GM23338 (cell line): ENCODE results near the gene HEBP1. TPM values are rescaled to one million over a fixed set of nuclear protein-coding genes. Genes with fewer than 3 reads are reported as not detected.

ENCODE experiments used
- ATAC-seq: fragments of 200-7000 bp; cut with Tn5 transposase; 3 replicates; pipeline ENCODE4 v1.9.1; 2020
- DNase-seq: peaks from one replicate; pipeline ENCODE4 v3.0.0-alpha.2; 2015; ENCODE audit warnings: low spot score
- H2AFZ ChIP-seq: fragments of 200-600 bp; sonication (generic); 2 replicates; pipeline ENCODE4 v1.8.0; 2016; ENCODE audit warnings: antibody characterized with exemption, mild to moderate bottlenecking, moderate library complexity
- H3F3A ChIP-seq: fragments of 200-600 bp; sonication (generic); replicated peaks from 2 replicates; pipeline ENCODE4 v1.8.0; 2017; ENCODE audit warnings: antibody characterized with exemption, mixed run types, low read depth
- H3K27ac ChIP-seq: fragments of 200-600 bp; sonication (generic); 2 replicates; pipeline ENCODE4 v1.6.1; 2016; ENCODE audit warnings: low read depth
- H3K27me3 ChIP-seq: fragments of 200-600 bp; sonication (generic); 2 replicates; pipeline ENCODE4 v1.8.0; 2016; ENCODE audit warnings: mild to moderate bottlenecking, mixed run types, moderate library complexity; ENCODE audit not compliant: insufficient read depth
- H3K36me3 ChIP-seq: fragments of 200-600 bp; sonication (generic); 2 replicates; pipeline ENCODE4 v1.8.0; 2016; ENCODE audit warnings: mild to moderate bottlenecking; ENCODE audit not compliant: insufficient read depth
- H3K4me1 ChIP-seq: fragments of 200-600 bp; sonication (generic); 2 replicates; pipeline ENCODE4 v1.8.0; 2016; ENCODE audit warnings: mild to moderate bottlenecking, moderate library complexity; ENCODE audit not compliant: insufficient read depth
- H3K4me2 ChIP-seq: fragments of 200-600 bp; sonication (generic); 2 replicates; pipeline ENCODE4 v1.7.1; 2017; ENCODE audit warnings: mixed run types
- H3K4me3 ChIP-seq: fragments of 200-600 bp; sonication (generic); 2 replicates; pipeline ENCODE4 v1.6.1; 2016; ENCODE audit warnings: mixed run types
- H3K79me2 ChIP-seq: fragments of 200-600 bp; sonication (generic); replicated peaks from 2 replicates; pipeline ENCODE4 v1.8.0; 2017; ENCODE audit warnings: mild to moderate bottlenecking; ENCODE audit not compliant: insufficient read depth
- H3K9me2 ChIP-seq: fragments of 200-600 bp; sonication (generic); 2 replicates; pipeline ENCODE4 v1.8.0; 2017; ENCODE audit not compliant: insufficient read depth
- H4K20me1 ChIP-seq: fragments of 200-600 bp; sonication (generic); replicated peaks from 2 replicates; pipeline ENCODE4 v1.8.0; 2017; ENCODE audit warnings: mild to moderate bottlenecking; ENCODE audit not compliant: insufficient read depth
- H3K27ac Mint-ChIP-seq: 2 replicates; pipeline ENCODE4 v1.8.0; 2020; ENCODE audit warnings: inconsistent platforms, mild to moderate bottlenecking, moderate library complexity, mixed read lengths
- H3K27me3 Mint-ChIP-seq: 3 replicates; pipeline ENCODE4 v1.8.0; 2022; ENCODE audit warnings: low read depth, mild to moderate bottlenecking, moderate library complexity, mixed read lengths, inconsistent platforms; ENCODE audit not compliant: insufficient read depth, poor library complexity
- H3K36me3 Mint-ChIP-seq: 3 replicates; pipeline ENCODE4 v1.8.0; 2021; ENCODE audit warnings: low read depth, mild to moderate bottlenecking, inconsistent platforms, moderate library complexity, mixed read lengths
- H3K4me1 Mint-ChIP-seq: 3 replicates; pipeline ENCODE4 v1.8.0; 2020; ENCODE audit warnings: mild to moderate bottlenecking, inconsistent platforms, mixed read lengths
- H3K4me3 Mint-ChIP-seq: 3 replicates; pipeline ENCODE4 v1.8.0; 2021; ENCODE audit warnings: moderate library complexity, mild to moderate bottlenecking, inconsistent platforms, mixed read lengths
- H3K9me3 Mint-ChIP-seq: 3 replicates; pipeline ENCODE4 v1.8.0; 2020; ENCODE audit warnings: moderate library complexity, mild to moderate bottlenecking, inconsistent platforms, mixed read lengths
- CREB1 ChIP-seq: fragments of 250-450 bp; sonication (Bioruptor Pico); IDR thresholded peaks from 2 replicates; pipeline ENCODE4 v1.5.0; 2020; ENCODE audit warnings: low read depth, mild to moderate bottlenecking, moderate library complexity
- CTCF ChIP-seq, 2 experiments: fragments of 200-600 bp in 1 of 2; sonication (generic) in 1 of 2; conservative IDR thresholded peaks; 2 replicates each; pipeline versions ENCODE4 v1.5.1 to v1.6.1; 2016 to 2017; ENCODE audit warnings: antibody characterized with exemption in 2 of 2, low read depth in 2 of 2, mild to moderate bottlenecking in 2 of 2, moderate library complexity in 1 of 2
- JUNB ChIP-seq: IDR thresholded peaks from one replicate; pipeline ENCODE4 v1.6.1; 2016; ENCODE audit warnings: antibody characterized with exemption; ENCODE audit not compliant: unreplicated experiment
- NANOG ChIP-seq: IDR thresholded peaks from 2 replicates; pipeline ENCODE4 v1.6.1; 2016; ENCODE audit warnings: antibody characterized with exemption, borderline replicate concordance
- POLR2AphosphoS5 ChIP-seq: IDR thresholded peaks from 2 replicates; pipeline ENCODE4 v1.6.1; 2016; ENCODE audit warnings: antibody characterized with exemption, low read depth
- ZNF331 ChIP-seq: fragments of 250-450 bp; sonication (Bioruptor Pico); IDR thresholded peaks from 2 replicates; pipeline ENCODE4 v1.5.0; 2020; ENCODE audit warnings: low read depth, mild to moderate bottlenecking, moderate library complexity
- ZNF462 ChIP-seq: fragments of 250-450 bp; sonication (Bioruptor Pico); IDR thresholded peaks from 2 replicates; pipeline ENCODE4 v1.5.0; 2020; ENCODE audit warnings: mild to moderate bottlenecking, moderate library complexity
- polyA plus RNA-seq: library from polyadenylated mRNA; unstranded; fragments of >200 nt; fragmentation: Nextera tagmentation; extraction: Ambion mirVana; gene quantifications from 2 replicates; pipeline ENCODE4 v1.2.1, GENCODE V29; 2016
- total RNA-seq: library from RNA; depleted of rRNA; stranded (reverse); fragments of >200 nt; shearing (Covaris generic); gene quantifications from 2 replicates; pipeline ENCODE4 v1.2.3, GENCODE V29; 2014

Gene HEBP1
- total and polyA plus RNA-seq, 2 experiments from 2014 or later, result 25.2 to 45.1 TPM

GRCh38 chr12:12975322-12976077, 24.6 kb downstream of the HEBP1 start:
- H3K79me2 ChIP-seq, result no peaks in the 10 kb centered on the region
- no peaks in the 10 kb centered on the region for H3F3A ChIP-seq
- no peaks in the 10 kb centered on the region for H3K27me3 Mint-ChIP-seq
- peak; percentile 76 for DNase-seq
- H3K4me3 ChIP-seq, result no peak overlapping the region
- no peak overlapping the region for H2AFZ ChIP-seq
- no peak overlapping the region for H3K27ac Mint-ChIP-seq
- peak; percentile 99 for ATAC-seq
- H3K4me1 Mint-ChIP-seq, result no peaks in the 10 kb centered on the region
- peaks cover 18% of the 10 kb centered on the region for H3K9me3 Mint-ChIP-seq
- no peak overlapping the region for H3K27ac ChIP-seq
- no peaks in the 10 kb centered on the region for H3K27me3 ChIP-seq
- peaks cover 45% of the 10 kb centered on the region for H3K36me3 Mint-ChIP-seq
- no peaks in the 10 kb centered on the region for H3K9me2 ChIP-seq
- peaks cover 13% of the 10 kb centered on the region for H3K36me3 ChIP-seq
- H3K4me2 ChIP-seq, result no peak overlapping the region
- TF ChIP-seq JUNB, result no peak
- TF ChIP-seq CTCF (conservative IDR thresholded peaks at IDR 0.05; ENCODE audit: low read depth in 2 of 2), result peak; percentile 61 to 88
- TF ChIP-seq CREB1 (CRISPR knock-in tag), result no peak
- no peak for TF ChIP-seq ZNF462 (CRISPR knock-in tag)
- TF ChIP-seq NANOG, result no peak
- TF ChIP-seq POLR2AphosphoS5, result no peak
- TF ChIP-seq ZNF331 (CRISPR knock-in tag), result no peak
- no peak overlapping the region for H3K4me3 Mint-ChIP-seq
- H3K4me1 ChIP-seq, result no peaks in the 10 kb centered on the region
- H4K20me1 ChIP-seq, result no peaks in the 10 kb centered on the region
